ENCODE measurements around the gene ROBO4. TPM values are rescaled to one million over a fixed set of nuclear protein-coding genes. Genes with fewer than 3 reads are reported as not detected.
A peak's percentile ranks its signal among the peaks of the same experiment; 100 is the strongest.

ROBO4 gene
- total RNA-seq, 1 donor from 2014 or later: 0.25 TPM

DNA sequence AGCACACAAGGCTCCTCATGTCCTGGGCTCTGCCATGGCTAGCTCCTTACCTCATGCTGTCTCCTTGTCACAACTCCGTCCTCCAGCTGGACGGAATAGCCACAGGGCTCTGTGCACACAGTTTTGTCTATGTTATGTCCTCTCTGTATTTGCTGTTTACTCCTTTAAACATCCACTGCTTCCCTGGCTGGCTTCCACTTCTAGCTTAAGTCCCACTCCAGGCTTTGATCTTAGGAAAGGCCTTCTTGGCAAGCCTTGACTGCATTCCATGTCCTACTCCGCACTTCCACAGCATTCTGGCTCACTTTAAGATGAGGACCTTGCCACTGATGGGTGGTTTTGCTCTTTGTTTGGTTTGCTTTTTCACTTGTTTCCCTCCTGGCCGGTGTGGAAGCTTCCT lies 55.4 kb downstream of the ROBO4 start:
- Mint-ChIP-seq H3K4me3 (ENCODE audit: unreplicated experiment) (no peak overlapping the region), H3K9me3 (ENCODE audit: unreplicated experiment) (peaks cover 3% of the 10 kb centered on the region), H3K27ac (ENCODE audit: unreplicated experiment) (peak overlapping the region; percentile 8), H3K27me3 (ENCODE audit: low read depth, unreplicated experiment) (peaks cover 90% of the 10 kb centered on the region), H3K4me1 (ENCODE audit: low read depth, unreplicated experiment) (peaks cover 2% of the 10 kb centered on the region), H3K36me3 (ENCODE audit: low read depth, unreplicated experiment) (no peaks in the 10 kb centered on the region)
- H3K9ac ChIP-seq (ENCODE audit: low read length): no peak overlapping the region
- DNase-seq (ENCODE audit: low read depth): no peak
- no peak for TF ChIP-seq EZH2 (IDR thresholded peaks at IDR 0.05; ENCODE audit: insufficient read depth, low read length)
- TF ChIP-seq, protein P1, sequence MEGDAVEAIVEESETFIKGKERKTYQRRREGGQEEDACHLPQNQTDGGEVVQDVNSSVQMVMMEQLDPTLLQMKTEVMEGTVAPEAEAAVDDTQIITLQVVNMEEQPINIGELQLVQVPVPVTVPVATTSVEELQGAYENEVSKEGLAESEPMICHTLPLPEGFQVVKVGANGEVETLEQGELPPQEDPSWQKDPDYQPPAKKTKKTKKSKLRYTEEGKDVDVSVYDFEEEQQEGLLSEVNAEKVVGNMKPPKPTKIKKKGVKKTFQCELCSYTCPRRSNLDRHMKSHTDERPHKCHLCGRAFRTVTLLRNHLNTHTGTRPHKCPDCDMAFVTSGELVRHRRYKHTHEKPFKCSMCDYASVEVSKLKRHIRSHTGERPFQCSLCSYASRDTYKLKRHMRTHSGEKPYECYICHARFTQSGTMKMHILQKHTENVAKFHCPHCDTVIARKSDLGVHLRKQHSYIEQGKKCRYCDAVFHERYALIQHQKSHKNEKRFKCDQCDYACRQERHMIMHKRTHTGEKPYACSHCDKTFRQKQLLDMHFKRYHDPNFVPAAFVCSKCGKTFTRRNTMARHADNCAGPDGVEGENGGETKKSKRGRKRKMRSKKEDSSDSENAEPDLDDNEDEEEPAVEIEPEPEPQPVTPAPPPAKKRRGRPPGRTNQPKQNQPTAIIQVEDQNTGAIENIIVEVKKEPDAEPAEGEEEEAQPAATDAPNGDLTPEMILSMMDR (IDR thresholded peaks at IDR 0.05; ENCODE audit: insufficient read depth, low read depth, low read length): no peak
- H3K9me3 ChIP-seq (ENCODE audit: insufficient read depth, low read depth, low read length): peaks cover 6% of the 10 kb centered on the region
- H3K79me2 ChIP-seq (ENCODE audit: insufficient read depth, low read length): no peaks in the 10 kb centered on the region
- no peak overlapping the region for H3K4me3 ChIP-seq (ENCODE audit: insufficient read depth, low read depth, low read length)
- H3K4me2 ChIP-seq (ENCODE audit: low read length): no peak overlapping the region
- H3K27ac ChIP-seq (ENCODE audit: low read depth, low read length): no peak overlapping the region
- H2AFZ ChIP-seq (ENCODE audit: low read depth, low read length): no peak overlapping the region
- H3K36me3 ChIP-seq (ENCODE audit: insufficient read depth, low read length): no peaks in the 10 kb centered on the region
- peaks cover 93% of the 10 kb centered on the region for H3K27me3 ChIP-seq (ENCODE audit: insufficient read depth, low read length)
- no peaks in the 10 kb centered on the region for H4K20me1 ChIP-seq (ENCODE audit: insufficient read depth, low read length)
- no peak for FAIRE-seq
- peaks cover 13% of the 10 kb centered on the region for H3K4me1 ChIP-seq (ENCODE audit: insufficient read depth, low read length)

DNA sequence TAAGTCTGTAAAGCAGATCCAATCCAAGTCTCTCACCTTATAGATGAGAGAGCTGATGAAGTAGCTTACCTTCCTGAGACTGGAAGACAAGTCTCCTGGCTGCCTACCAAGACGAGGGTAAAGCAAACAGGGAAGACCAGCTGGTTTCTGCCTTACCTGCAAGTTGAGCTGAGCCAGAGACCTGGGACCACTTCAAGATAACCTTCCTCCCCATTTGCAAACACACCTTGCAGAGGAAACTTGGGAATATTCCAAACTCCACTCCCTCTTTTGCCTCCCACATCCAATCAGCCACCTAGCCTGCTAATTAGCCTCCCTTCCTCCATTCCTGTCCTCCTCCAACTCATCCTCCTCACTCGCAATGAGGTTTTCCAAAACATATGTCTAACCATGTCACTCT lies 55.8 kb downstream of the ROBO4 start:
- no peak overlapping the region for H3K27ac Mint-ChIP-seq (ENCODE audit: unreplicated experiment)
- Histone ChIP-seq H3K4me2 (ENCODE audit: low read length) (no peak overlapping the region), H3K9ac (ENCODE audit: low read length) (no peak overlapping the region), H3K27ac (ENCODE audit: low read depth, low read length) (no peak overlapping the region), H3K79me2 (ENCODE audit: insufficient read depth, low read length) (no peaks in the 10 kb centered on the region), H3K9me3 (ENCODE audit: insufficient read depth, low read depth, low read length) (peaks cover 6% of the 10 kb centered on the region), H2AFZ (ENCODE audit: low read depth, low read length) (no peak overlapping the region), H3K4me3 (ENCODE audit: insufficient read depth, low read depth, low read length) (no peak overlapping the region), H3K36me3 (ENCODE audit: insufficient read depth, low read length) (no peaks in the 10 kb centered on the region), H3K4me1 (ENCODE audit: insufficient read depth, low read length) (peaks cover 16% of the 10 kb centered on the region), H3K27me3 (ENCODE audit: insufficient read depth, low read length) (peaks cover 88% of the 10 kb centered on the region), H4K20me1 (ENCODE audit: insufficient read depth, low read length) (no peaks in the 10 kb centered on the region)
- H3K4me1 Mint-ChIP-seq (ENCODE audit: low read depth, unreplicated experiment): peaks cover 2% of the 10 kb centered on the region
- no peak for DNase-seq (ENCODE audit: low read depth)
- H3K4me3 Mint-ChIP-seq (ENCODE audit: unreplicated experiment): no peak overlapping the region
- TF ChIP-seq, protein P1 (IDR thresholded peaks at IDR 0.05; ENCODE audit: insufficient read depth, low read depth, low read length): no peak
- no peak for TF ChIP-seq EZH2 (IDR thresholded peaks at IDR 0.05; ENCODE audit: insufficient read depth, low read length)
- H3K27me3 Mint-ChIP-seq (ENCODE audit: low read depth, unreplicated experiment): peaks cover 86% of the 10 kb centered on the region
- no peaks in the 10 kb centered on the region for H3K36me3 Mint-ChIP-seq (ENCODE audit: low read depth, unreplicated experiment)
- FAIRE-seq: no peak
- peaks cover 3% of the 10 kb centered on the region for H3K9me3 Mint-ChIP-seq (ENCODE audit: unreplicated experiment)

DNA sequence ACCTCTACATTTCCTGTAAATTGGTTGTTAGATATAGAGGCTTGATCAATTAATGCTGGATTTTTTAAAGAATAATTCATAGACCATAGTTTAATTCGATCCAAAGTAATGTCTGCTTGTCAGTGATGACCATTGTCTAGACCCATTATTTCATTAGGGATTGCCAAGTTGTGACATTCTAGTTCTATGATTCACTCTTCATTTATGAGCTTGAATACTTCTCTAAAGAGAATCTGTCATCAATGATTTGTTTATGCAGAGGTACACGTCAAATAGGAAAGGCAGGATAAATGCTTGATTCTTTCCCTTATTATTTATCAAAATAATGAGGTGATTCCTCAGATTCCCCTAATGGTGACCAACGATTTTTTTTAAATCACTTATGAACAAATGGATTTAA lies 56.5 kb downstream of the ROBO4 start:
- Histone ChIP-seq H3K4me3 (ENCODE audit: insufficient read depth, low read depth, low read length) (no peak overlapping the region), H3K9ac (ENCODE audit: low read length) (no peak overlapping the region), H3K27me3 (ENCODE audit: insufficient read depth, low read length) (peaks cover 82% of the 10 kb centered on the region), H3K36me3 (ENCODE audit: insufficient read depth, low read length) (no peaks in the 10 kb centered on the region), H3K79me2 (ENCODE audit: insufficient read depth, low read length) (no peaks in the 10 kb centered on the region), H3K4me1 (ENCODE audit: insufficient read depth, low read length) (peaks cover 18% of the 10 kb centered on the region), H3K9me3 (ENCODE audit: insufficient read depth, low read depth, low read length) (peaks cover 6% of the 10 kb centered on the region), H3K4me2 (ENCODE audit: low read length) (no peak overlapping the region), H4K20me1 (ENCODE audit: insufficient read depth, low read length) (no peaks in the 10 kb centered on the region), H2AFZ (ENCODE audit: low read depth, low read length) (no peak overlapping the region), H3K27ac (ENCODE audit: low read depth, low read length) (no peak overlapping the region)
- Mint-ChIP-seq H3K27ac (ENCODE audit: unreplicated experiment) (no peak overlapping the region), H3K4me3 (ENCODE audit: unreplicated experiment) (no peak overlapping the region), H3K4me1 (ENCODE audit: low read depth, unreplicated experiment) (peaks cover 2% of the 10 kb centered on the region), H3K9me3 (ENCODE audit: unreplicated experiment) (peaks cover 3% of the 10 kb centered on the region), H3K27me3 (ENCODE audit: low read depth, unreplicated experiment) (peaks cover 79% of the 10 kb centered on the region), H3K36me3 (ENCODE audit: low read depth, unreplicated experiment) (no peaks in the 10 kb centered on the region)
- DNase-seq (ENCODE audit: low read depth) (no peak), FAIRE-seq (no peak)
- TF ChIP-seq, protein P1 (IDR thresholded peaks at IDR 0.05; ENCODE audit: insufficient read depth, low read depth, low read length): no peak
- no peak for TF ChIP-seq EZH2 (IDR thresholded peaks at IDR 0.05; ENCODE audit: insufficient read depth, low read length)
